ENCODE results near the gene LTF. TPM values are rescaled to one million over a fixed set of nuclear protein-coding genes. Genes with fewer than 3 reads are reported as not detected.
A peak's percentile ranks its signal among the peaks of the same experiment; 100 is the strongest.

LTF gene
- polyA plus RNA-seq, 1 donor from 2014 or later = not detected

GRCh38 chr3:46412786-46413298 is 51.9 kb downstream of the LTF start:
- Histone ChIP-seq H3K9me3 (ENCODE audit: low read length) (no peaks in the 10 kb centered on the region), H3F3A (ENCODE audit: insufficient read depth, low read length, poor library complexity, severe bottlenecking) (no peaks in the 10 kb centered on the region), H3K9ac (ENCODE audit: low read length) (no peak overlapping the region), H3K79me2 (replicated peaks; ENCODE audit: insufficient read depth, low read length) (no peaks in the 10 kb centered on the region), H3K4me3 (ENCODE audit: low read length) (no peak overlapping the region), H3K4me2 (ENCODE audit: low read length) (no peak overlapping the region), H3K27ac (ENCODE audit: low read length) (peak overlapping the region; percentile 4), H3K36me3 (ENCODE audit: insufficient read depth, low read length) (no peaks in the 10 kb centered on the region), H3K27me3 (ENCODE audit: insufficient read depth, low read depth, low read length) (no peaks in the 10 kb centered on the region), H2AFZ (ENCODE audit: low read depth, low read length) (no peak overlapping the region), H4K20me1 (ENCODE audit: insufficient read depth) (no peaks in the 10 kb centered on the region), H3K9me2 (ENCODE audit: insufficient read depth, low read length) (no peaks in the 10 kb centered on the region)
- TF ChIP-seq EP300 (conservative IDR thresholded peaks at IDR 0.05; ENCODE audit: poor library complexity, severe bottlenecking) (peak; percentile 34), POLR2AphosphoS5 (IDR thresholded peaks at IDR 0.05) (no peak)

DNA sequence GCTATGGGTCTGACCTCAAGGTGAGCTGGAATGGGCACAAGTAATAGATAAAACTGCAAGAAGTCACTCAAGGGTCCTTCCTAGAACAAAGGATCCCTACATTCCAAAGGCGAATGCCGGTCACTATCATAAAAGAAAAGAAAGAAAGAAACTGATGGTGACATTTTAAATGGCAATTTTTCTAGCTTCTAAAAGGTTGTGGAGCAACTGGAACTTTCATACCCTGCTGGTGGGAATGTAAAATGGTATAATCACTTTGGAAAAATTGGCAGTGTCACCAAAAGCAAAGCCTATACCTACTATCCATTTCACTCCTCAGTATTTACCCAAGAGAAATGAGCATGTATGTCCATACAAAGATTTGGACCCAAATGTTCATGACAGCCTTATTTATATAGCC is 53.4 kb downstream of the LTF start:
- Histone ChIP-seq H2AFZ (ENCODE audit: low read depth, low read length) (no peak overlapping the region), H3K27ac (ENCODE audit: low read length) (no peak overlapping the region), H3F3A (ENCODE audit: insufficient read depth, low read length, poor library complexity, severe bottlenecking) (no peaks in the 10 kb centered on the region), H3K4me3 (ENCODE audit: low read length) (no peak overlapping the region), H4K20me1 (ENCODE audit: insufficient read depth) (no peaks in the 10 kb centered on the region), H3K36me3 (ENCODE audit: insufficient read depth, low read length) (no peaks in the 10 kb centered on the region), H3K4me2 (ENCODE audit: low read length) (no peak overlapping the region), H3K9me2 (ENCODE audit: insufficient read depth, low read length) (no peaks in the 10 kb centered on the region), H3K9ac (ENCODE audit: low read length) (no peak overlapping the region), H3K9me3 (ENCODE audit: low read length) (no peaks in the 10 kb centered on the region), H3K27me3 (ENCODE audit: insufficient read depth, low read depth, low read length) (no peaks in the 10 kb centered on the region), H3K79me2 (replicated peaks; ENCODE audit: insufficient read depth, low read length) (no peaks in the 10 kb centered on the region)
- TF ChIP-seq, protein P1, sequence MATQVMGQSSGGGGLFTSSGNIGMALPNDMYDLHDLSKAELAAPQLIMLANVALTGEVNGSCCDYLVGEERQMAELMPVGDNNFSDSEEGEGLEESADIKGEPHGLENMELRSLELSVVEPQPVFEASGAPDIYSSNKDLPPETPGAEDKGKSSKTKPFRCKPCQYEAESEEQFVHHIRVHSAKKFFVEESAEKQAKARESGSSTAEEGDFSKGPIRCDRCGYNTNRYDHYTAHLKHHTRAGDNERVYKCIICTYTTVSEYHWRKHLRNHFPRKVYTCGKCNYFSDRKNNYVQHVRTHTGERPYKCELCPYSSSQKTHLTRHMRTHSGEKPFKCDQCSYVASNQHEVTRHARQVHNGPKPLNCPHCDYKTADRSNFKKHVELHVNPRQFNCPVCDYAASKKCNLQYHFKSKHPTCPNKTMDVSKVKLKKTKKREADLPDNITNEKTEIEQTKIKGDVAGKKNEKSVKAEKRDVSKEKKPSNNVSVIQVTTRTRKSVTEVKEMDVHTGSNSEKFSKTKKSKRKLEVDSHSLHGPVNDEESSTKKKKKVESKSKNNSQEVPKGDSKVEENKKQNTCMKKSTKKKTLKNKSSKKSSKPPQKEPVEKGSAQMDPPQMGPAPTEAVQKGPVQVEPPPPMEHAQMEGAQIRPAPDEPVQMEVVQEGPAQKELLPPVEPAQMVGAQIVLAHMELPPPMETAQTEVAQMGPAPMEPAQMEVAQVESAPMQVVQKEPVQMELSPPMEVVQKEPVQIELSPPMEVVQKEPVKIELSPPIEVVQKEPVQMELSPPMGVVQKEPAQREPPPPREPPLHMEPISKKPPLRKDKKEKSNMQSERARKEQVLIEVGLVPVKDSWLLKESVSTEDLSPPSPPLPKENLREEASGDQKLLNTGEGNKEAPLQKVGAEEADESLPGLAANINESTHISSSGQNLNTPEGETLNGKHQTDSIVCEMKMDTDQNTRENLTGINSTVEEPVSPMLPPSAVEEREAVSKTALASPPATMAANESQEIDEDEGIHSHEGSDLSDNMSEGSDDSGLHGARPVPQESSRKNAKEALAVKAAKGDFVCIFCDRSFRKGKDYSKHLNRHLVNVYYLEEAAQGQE (IDR thresholded peaks at IDR 0.05; ENCODE audit: borderline replicate concordance) = no peak
- TF ChIP-seq POLR2AphosphoS5 (IDR thresholded peaks at IDR 0.05) = no peak

GRCh38 chr3:46410669-46411068 is 54.0 kb downstream of the LTF start:
- Histone ChIP-seq H3K9ac (ENCODE audit: low read length) (no peak overlapping the region), H2AFZ (ENCODE audit: low read depth, low read length) (no peak overlapping the region), H3K36me3 (ENCODE audit: insufficient read depth, low read length) (no peaks in the 10 kb centered on the region), H4K20me1 (ENCODE audit: insufficient read depth) (no peaks in the 10 kb centered on the region), H3K27me3 (ENCODE audit: insufficient read depth, low read depth, low read length) (no peaks in the 10 kb centered on the region), H3K79me2 (replicated peaks; ENCODE audit: insufficient read depth, low read length) (no peaks in the 10 kb centered on the region), H3K27ac (ENCODE audit: low read length) (no peak overlapping the region), H3K4me3 (ENCODE audit: low read length) (no peak overlapping the region), H3K9me3 (ENCODE audit: low read length) (no peaks in the 10 kb centered on the region), H3K4me2 (ENCODE audit: low read length) (no peak overlapping the region), H3F3A (ENCODE audit: insufficient read depth, low read length, poor library complexity, severe bottlenecking) (no peaks in the 10 kb centered on the region), H3K9me2 (ENCODE audit: insufficient read depth, low read length) (no peaks in the 10 kb centered on the region)
- no peak for TF ChIP-seq RAD21 (conservative IDR thresholded peaks at IDR 0.05)
- no peak for TF ChIP-seq EZH2 (IDR thresholded peaks at IDR 0.05; ENCODE audit: borderline replicate concordance, insufficient read depth, low read length, poor library complexity, severe bottlenecking)
- TF ChIP-seq EP300 (conservative IDR thresholded peaks at IDR 0.05; ENCODE audit: poor library complexity, severe bottlenecking) = no peak
- TF ChIP-seq, protein P1 (IDR thresholded peaks at IDR 0.05; ENCODE audit: borderline replicate concordance) = no peak
- TF ChIP-seq MXI1 (conservative IDR thresholded peaks at IDR 0.05; ENCODE audit: poor library complexity, severe bottlenecking) = no peak
- no peak for TF ChIP-seq TAF1 (IDR thresholded peaks at IDR 0.05; ENCODE audit: low read depth)
- no peak for TF ChIP-seq SMC3 (conservative IDR thresholded peaks at IDR 0.05; ENCODE audit: poor library complexity)
- TF ChIP-seq, protein P2, sequence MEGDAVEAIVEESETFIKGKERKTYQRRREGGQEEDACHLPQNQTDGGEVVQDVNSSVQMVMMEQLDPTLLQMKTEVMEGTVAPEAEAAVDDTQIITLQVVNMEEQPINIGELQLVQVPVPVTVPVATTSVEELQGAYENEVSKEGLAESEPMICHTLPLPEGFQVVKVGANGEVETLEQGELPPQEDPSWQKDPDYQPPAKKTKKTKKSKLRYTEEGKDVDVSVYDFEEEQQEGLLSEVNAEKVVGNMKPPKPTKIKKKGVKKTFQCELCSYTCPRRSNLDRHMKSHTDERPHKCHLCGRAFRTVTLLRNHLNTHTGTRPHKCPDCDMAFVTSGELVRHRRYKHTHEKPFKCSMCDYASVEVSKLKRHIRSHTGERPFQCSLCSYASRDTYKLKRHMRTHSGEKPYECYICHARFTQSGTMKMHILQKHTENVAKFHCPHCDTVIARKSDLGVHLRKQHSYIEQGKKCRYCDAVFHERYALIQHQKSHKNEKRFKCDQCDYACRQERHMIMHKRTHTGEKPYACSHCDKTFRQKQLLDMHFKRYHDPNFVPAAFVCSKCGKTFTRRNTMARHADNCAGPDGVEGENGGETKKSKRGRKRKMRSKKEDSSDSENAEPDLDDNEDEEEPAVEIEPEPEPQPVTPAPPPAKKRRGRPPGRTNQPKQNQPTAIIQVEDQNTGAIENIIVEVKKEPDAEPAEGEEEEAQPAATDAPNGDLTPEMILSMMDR (IDR thresholded peaks at IDR 0.05; ENCODE audit: poor library complexity, severe bottlenecking) = no peak
- no peak for TF ChIP-seq POLR2AphosphoS5 (IDR thresholded peaks at IDR 0.05)
